GM21619 (cell line): ENCODE measurements around the gene INPP5F.
"Not testable (repeated sequence)": the region's sequence is repeated elsewhere in the genome, so short reads cannot be mapped to it uniquely, and the experiment has no call there.

Experiments
- ATAC-seq: cut with Tn5 transposase; IDR thresholded peaks from one replicate; pipeline ENCODE4 v1.9.1; 2021; ENCODE audit not compliant: unreplicated experiment

Gene INPP5F

GRCh38 chr10:119860866-119861607, 135.2 kb downstream of the INPP5F start:
- no peak for ATAC-seq

GRCh38 chr10:119862524-119862923, 136.7 kb downstream of the INPP5F start:
- no peak for ATAC-seq

GRCh38 chr10:119863951-119864565, 138.2 kb downstream of the INPP5F start:
- no peak for ATAC-seq

- no peak for ATAC-seq
Measured at GRCh38 chr10:119865699-119866240, 139.9 kb downstream of the INPP5F start.

GRCh38 chr10:119867317-119867716, 141.5 kb downstream of the INPP5F start:
- no peak for ATAC-seq

GRCh38 chr10:119869398-119869797, 143.5 kb downstream of the INPP5F start:
- ATAC-seq = not testable (repeated sequence)

- peak; percentile 39 for ATAC-seq
Measured at GRCh38 chr10:119871881-119872609, 146.2 kb downstream of the INPP5F start.

- ATAC-seq = peak; percentile 24
Measured at GRCh38 chr10:119872610-119872859, 146.7 kb downstream of the INPP5F start, which contains the start of gene MCMBP. TSS of gene MCMBP (minus strand) at chr10:119872843. CDS start at chr10:119872584, 259 bp downstream.

GRCh38 chr10:119872860-119873681, 147.2 kb downstream of the INPP5F start:
- ATAC-seq = peak; percentile 89

GRCh38 chr10:119878524-119878923, 152.7 kb downstream of the INPP5F start:
- no peak for ATAC-seq
